Measurements from ENCODE around the gene KRT83. TPM values are rescaled to one million over a fixed set of nuclear protein-coding genes. Genes with fewer than 3 reads are reported as not detected.

KRT83 gene
- total RNA-seq, 4 donors from 2014 or later = not detected

DNA sequence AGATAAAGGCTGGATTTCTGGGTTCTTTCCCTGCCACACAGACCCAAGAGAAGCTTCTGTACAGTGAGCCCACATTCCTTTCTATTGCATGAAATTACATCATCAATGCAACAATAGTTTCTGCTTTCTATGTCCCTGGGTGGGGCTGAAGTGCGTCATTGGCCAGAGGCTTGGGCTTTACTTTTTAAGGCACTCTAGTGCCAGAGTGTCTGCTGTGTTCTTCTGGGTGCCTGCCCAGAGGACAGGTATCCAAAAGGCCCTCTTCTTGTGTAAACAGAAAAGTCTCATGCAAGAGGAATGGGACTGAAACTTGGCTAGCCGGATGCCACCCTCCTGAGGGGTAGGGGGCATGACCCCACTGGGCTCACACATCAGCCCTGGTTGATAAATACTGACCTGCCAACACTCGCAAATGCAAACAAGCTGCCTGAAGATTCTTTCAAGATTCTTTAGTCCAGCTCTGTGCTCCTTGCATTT lies 40.8 kb downstream of the KRT83 start:
- Histone ChIP-seq H3K4me3 (no peak overlapping the region), H3K36me3 (no peaks in the 10 kb centered on the region), H3K27ac (peak overlapping the region; percentile 35 to 87 (median 72)), H3K27me3 (peaks cover 0 to 7% of the 10 kb centered on the region in 2 donors), H3K9me3 (no peaks in the 10 kb centered on the region), H3K4me1 (peaks cover 0 to 33% (median 18%) of the 10 kb centered on the region in 4 donors)
- WGBS, 2 donors = 28 to 49% methylated on average over 3 of the region's 3 CpGs
- peak; percentile 44 to 57 for DNase-seq (ENCODE audit: low spot score in 2 of 2)
- TF ChIP-seq POLR2A (IDR thresholded peaks at IDR 0.05) (no peak), EP300 (IDR thresholded peaks at IDR 0.05) (peak; percentile 75 to 91)

DNA sequence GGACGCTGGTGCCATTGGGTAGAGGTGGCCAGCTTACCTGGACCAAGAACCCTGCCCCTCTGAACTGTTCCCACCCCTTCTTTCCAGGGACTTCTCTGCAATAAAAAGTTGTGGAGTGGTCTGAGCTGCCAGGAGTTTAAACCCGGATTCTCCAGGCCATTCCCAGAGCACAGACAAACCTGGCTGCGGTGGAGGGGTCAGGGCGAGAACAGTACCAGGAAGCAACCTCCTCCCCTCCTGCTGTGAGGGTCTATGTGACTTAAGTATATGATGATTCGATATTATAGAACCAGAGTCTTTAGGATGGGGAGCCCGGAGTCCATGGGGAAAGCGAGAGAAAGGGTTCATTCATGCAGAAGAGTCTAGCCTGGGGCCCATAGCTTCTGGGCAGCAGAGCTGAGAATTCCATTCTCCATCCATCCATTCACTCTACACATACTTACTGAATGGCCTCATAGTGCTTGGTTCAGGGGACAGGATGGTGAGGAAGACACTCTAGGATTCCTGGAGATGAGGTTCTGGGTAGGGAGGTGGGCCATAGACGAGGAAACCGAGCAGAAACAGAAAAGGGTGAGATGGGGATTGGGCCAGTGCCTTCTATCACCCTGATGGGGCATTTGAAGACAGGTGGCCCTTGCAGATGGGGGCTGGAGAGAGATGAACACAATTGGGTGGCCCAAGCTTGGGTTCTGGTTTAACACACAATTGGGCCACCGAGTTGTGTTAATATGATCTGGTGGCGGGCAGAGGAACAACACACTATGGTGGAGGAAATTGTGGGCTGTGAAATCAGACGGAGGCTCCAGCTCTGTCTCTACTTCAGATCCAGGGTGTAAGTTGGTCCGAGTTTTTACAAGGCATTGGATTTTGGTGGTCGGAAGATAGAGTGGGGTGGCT lies 41.5 kb downstream of the KRT83 start:
- no peak for DNase-seq (ENCODE audit: low spot score in 2 of 2)
- no peaks in the 10 kb centered on the region for H3K9me3 ChIP-seq
- WGBS, 2 donors = 76 to 82% methylated on average over 14 of the region's 14 CpGs
- H3K36me3 ChIP-seq = no peaks in the 10 kb centered on the region
- H3K4me1 ChIP-seq = peaks cover 0 to 33% (median 18%) of the 10 kb centered on the region in 4 donors
- H3K4me3 ChIP-seq = no peak overlapping the region
- peak overlapping the region; percentile 35 to 87 (median 72) for H3K27ac ChIP-seq
- TF ChIP-seq POLR2A (IDR thresholded peaks at IDR 0.05) (no peak), EP300 (IDR thresholded peaks at IDR 0.05) (no peak)
- TF ChIP-seq, protein P1, sequence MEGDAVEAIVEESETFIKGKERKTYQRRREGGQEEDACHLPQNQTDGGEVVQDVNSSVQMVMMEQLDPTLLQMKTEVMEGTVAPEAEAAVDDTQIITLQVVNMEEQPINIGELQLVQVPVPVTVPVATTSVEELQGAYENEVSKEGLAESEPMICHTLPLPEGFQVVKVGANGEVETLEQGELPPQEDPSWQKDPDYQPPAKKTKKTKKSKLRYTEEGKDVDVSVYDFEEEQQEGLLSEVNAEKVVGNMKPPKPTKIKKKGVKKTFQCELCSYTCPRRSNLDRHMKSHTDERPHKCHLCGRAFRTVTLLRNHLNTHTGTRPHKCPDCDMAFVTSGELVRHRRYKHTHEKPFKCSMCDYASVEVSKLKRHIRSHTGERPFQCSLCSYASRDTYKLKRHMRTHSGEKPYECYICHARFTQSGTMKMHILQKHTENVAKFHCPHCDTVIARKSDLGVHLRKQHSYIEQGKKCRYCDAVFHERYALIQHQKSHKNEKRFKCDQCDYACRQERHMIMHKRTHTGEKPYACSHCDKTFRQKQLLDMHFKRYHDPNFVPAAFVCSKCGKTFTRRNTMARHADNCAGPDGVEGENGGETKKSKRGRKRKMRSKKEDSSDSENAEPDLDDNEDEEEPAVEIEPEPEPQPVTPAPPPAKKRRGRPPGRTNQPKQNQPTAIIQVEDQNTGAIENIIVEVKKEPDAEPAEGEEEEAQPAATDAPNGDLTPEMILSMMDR (IDR thresholded peaks at IDR 0.05) = peak in 1 of 5 experiments; percentile 7
- H3K27me3 ChIP-seq = peaks cover 0 to 7% of the 10 kb centered on the region in 2 donors

DNA sequence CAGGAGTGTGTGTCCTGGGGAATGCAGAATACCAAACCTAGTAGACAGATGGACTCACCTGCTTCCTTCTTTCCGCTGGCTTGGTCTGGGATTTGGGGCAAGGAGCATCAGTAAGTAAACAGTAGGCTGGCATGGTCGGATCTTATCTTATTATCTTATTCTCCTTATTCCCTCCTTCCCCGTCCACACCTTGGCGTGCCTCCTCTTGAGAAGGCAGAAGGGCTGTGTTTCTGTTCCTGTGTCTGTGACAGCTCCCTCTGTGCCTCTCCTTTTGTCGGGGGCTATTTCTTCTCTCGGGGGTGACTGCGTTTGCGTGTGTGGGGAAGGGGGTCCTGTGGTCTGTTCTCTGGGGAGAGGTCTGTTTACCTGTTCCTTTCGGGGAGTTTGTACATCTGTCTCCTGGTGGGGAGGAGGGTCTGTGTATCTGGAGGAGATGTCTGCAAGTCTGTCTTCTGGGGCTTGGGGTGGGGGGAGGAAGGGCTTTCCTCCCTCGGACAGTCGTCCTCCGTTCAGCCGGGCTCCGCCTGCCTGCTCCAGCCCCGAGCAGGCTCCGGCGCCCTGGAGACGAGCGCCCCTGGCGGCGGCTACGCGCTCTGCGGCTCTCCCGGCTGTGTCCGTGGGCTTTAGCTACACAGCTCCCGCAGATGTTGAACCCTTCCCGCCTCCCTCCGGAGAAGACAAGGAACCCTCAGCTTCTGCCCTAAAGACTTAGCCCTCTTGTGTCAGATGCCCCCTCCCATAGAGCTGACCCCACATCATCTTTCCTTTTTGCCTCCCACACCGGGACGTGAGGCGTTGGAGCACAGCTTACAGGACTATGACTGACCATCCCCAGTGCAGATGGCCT lies 42.4 kb downstream of the KRT83 start:
- Histone ChIP-seq H3K36me3 (no peaks in the 10 kb centered on the region), H3K27me3 (peaks cover 0 to 10% of the 10 kb centered on the region in 2 donors), H3K27ac (peak overlapping the region in 2 of 4 donors; percentile 83 to 87), H3K4me3 (peak overlapping the region in 1 of 4 donors; percentile 13), H3K9me3 (no peaks in the 10 kb centered on the region), H3K4me1 (peaks cover 0 to 33% (median 18%) of the 10 kb centered on the region in 4 donors)
- 19 to 24% methylated on average over 28 to 32 of the region's 32 CpGs for WGBS, 2 donors
- peak; percentile 42 to 64 for DNase-seq (ENCODE audit: low spot score in 2 of 2)
- TF ChIP-seq, protein P1 (IDR thresholded peaks at IDR 0.05) = peak; percentile 89 to 99 (median 95)
- TF ChIP-seq POLR2A (IDR thresholded peaks at IDR 0.05) = no peak

DNA sequence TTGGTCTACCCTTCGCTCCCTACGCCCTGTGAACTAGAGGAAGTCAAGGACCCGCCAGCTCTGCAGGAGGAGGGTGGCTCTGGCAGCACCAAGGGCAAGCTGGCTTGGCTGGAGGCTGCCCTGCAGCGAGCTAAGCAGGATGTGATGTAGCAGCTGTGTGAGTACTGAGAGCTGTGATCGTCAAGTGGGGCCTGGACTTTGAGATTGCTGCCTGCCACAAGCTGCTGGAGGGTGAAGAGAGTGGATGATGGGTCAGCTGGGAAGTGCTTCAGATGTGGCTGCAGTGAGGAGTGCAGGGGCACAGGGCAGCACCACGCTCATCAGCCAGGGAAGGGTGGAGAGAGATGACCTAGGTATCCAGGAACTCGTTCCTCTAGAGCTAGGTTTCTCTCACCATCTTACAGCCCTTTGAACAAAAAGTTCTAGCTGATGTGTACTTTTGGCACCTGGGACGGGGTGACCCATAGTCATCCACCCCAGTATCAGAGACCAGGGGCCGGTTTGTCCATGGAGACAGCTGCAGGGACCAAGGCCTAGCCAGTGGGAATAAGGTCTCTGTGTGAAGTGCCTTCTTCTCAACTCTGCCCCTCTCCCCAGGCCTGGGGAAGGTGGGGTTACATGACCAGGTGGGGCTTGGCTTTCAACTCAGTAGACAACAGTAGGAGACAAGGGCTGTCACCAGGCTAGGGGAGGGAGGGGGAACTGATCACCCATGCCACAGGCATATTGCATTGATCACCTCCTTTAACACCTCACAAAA lies 43.5 kb downstream of the KRT83 start:
- DNase-seq (ENCODE audit: low spot score in 2 of 2) = no peak
- Histone ChIP-seq H3K9me3 (no peaks in the 10 kb centered on the region), H3K4me1 (peaks cover 0 to 33% (median 18%) of the 10 kb centered on the region in 4 donors), H3K27me3 (peaks cover 0 to 10% of the 10 kb centered on the region in 2 donors), H3K27ac (no peak overlapping the region), H3K4me3 (no peak overlapping the region), H3K36me3 (no peaks in the 10 kb centered on the region)
- 89 to 91% methylated on average over 9 of the region's 9 CpGs for WGBS, 2 donors
- no peak for TF ChIP-seq POLR2A (IDR thresholded peaks at IDR 0.05)
- no peak for TF ChIP-seq EP300 (IDR thresholded peaks at IDR 0.05)
- TF ChIP-seq, protein P1 (IDR thresholded peaks at IDR 0.05) = no peak

DNA sequence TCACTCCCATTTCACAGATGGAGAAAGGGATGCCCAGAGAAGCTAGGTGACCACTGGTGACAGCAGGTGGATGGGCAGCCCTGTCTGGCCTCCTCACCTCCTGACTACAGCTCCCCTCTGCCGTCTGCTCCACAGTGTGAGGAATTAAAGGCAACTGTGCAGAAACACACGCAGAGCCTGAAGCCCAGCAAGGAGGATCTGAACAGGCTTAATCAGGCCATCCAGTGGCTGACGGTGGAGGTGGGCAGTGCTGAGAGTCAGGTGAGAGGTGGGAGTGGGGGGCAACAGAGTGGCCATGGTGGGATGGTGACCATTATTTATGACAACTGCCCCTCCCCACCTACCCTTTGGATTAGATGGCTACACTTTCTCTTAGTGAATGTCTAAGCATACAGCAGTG lies 45.5 kb downstream of the KRT83 start:
- DNase-seq (ENCODE audit: low spot score in 2 of 2) = no peak
- Histone ChIP-seq H3K36me3 (no peaks in the 10 kb centered on the region), H3K27ac (no peak overlapping the region), H3K27me3 (peaks cover 0 to 10% of the 10 kb centered on the region in 2 donors), H3K9me3 (no peaks in the 10 kb centered on the region), H3K4me1 (peaks cover 0 to 23% (median 11%) of the 10 kb centered on the region in 4 donors), H3K4me3 (no peak overlapping the region)
- WGBS, 2 donors = 73 to 74% methylated on average over 3 of the region's 3 CpGs
- TF ChIP-seq POLR2A (IDR thresholded peaks at IDR 0.05) (no peak), EP300 (IDR thresholded peaks at IDR 0.05) (no peak)
- TF ChIP-seq, protein P1 (IDR thresholded peaks at IDR 0.05) = no peak

All from tibial nerve (tissue), 4 donors.